Measurements from ENCODE around the gene CFAP99. TPM values are rescaled to one million over a fixed set of nuclear protein-coding genes. Genes with fewer than 3 reads are reported as not detected.

The CFAP99 gene
- total and polyA plus RNA-seq, 9 of the 15 experiments (the other 6 are each of a cell fraction or from before 2014, with no cell fraction given) = 0.07 to 0.18 (median 0.09) TPM; not detected in 6

- no peak for TF ChIP-seq RBM34 (IDR thresholded peaks at IDR 0.05; ENCODE audit: borderline replicate concordance, insufficient read depth, low read length)
- no peak for TF ChIP-seq RFX1 (IDR thresholded peaks at IDR 0.05)
- no peak for TF ChIP-seq ZNF584 (CRISPR knock-in tag; IDR thresholded peaks at IDR 0.05; ENCODE audit: low read depth)
- no peak for TF ChIP-seq ERF (CRISPR knock-in tag; IDR thresholded peaks at IDR 0.05)
- no peak for TF ChIP-seq FOXO4 (CRISPR knock-in tag; IDR thresholded peaks at IDR 0.05)
- no peak for TF ChIP-seq HMG20A (CRISPR knock-in tag; conservative IDR thresholded peaks at IDR 0.05)
- TF ChIP-seq SMARCE1 (IDR thresholded peaks at IDR 0.05) = no peak
- TF ChIP-seq COPS2 (conservative IDR thresholded peaks at IDR 0.05) = no peak
- TF ChIP-seq ZNF197 (CRISPR knock-in tag; IDR thresholded peaks at IDR 0.05; ENCODE audit: low read depth) = no peak
Observed at GRCh38 chr4:2468456-2469191, 49.9 kb downstream of the CFAP99 start, which contains the start of gene RNF4 (continued).

Measured in K562 (cell line).